ENCODE results near the gene NPC2. TPM values are rescaled to one million over a fixed set of nuclear protein-coding genes. Genes with fewer than 3 reads are reported as not detected.

Gene NPC2
- polyA plus RNA-seq, 10 donors = 86.3 to 129 (median 101) TPM

Other genes starting within 250 kb of the NPC2 start
- gene ABCD4, start 190.4 kb downstream of the NPC2 start, polyA plus RNA-seq (ENCODE audit: insufficient read length in 10 of 10) = 10 to 100 TPM; 37.2 to 81.8 (median 53.8) TPM
- gene VRTN, start 144.8 kb downstream of the NPC2 start, polyA plus RNA-seq (ENCODE audit: insufficient read length in 10 of 10) = under 1 TPM in 3 of 10 donors, not detected in 7; 0.08 to 0.22 (median 0.19) TPM
- gene SYNDIG1L, start 67.1 kb downstream of the NPC2 start, polyA plus RNA-seq (ENCODE audit: insufficient read length in 10 of 10) = under 1 TPM in 3 of 10 donors, not detected in 7; 0.13 to 0.29 (median 0.16) TPM
- gene ISCA2, start 460 bp upstream of the NPC2 start, polyA plus RNA-seq (ENCODE audit: insufficient read length in 10 of 10) = 10 to 100 TPM; 22.7 to 27.8 (median 25.1) TPM
- 10 to 100 TPM in 5 of 10 donors, 1 to 10 TPM in 5; 6.2 to 17.5 (median 10.2) TPM for gene LTBP2, start 118.9 kb upstream of the NPC2 start, polyA plus RNA-seq (ENCODE audit: insufficient read length in 10 of 10)
- gene AREL1, start 219.8 kb upstream of the NPC2 start, polyA plus RNA-seq (ENCODE audit: insufficient read length in 10 of 10) = 10 to 100 TPM; 17.7 to 23.3 (median 20.6) TPM
- gene FCF1, start 219.8 kb upstream of the NPC2 start, polyA plus RNA-seq (ENCODE audit: insufficient read length in 10 of 10) = 10 to 100 TPM; 35.2 to 50.5 (median 40.1) TPM

Data from muscle of back (tissue), 10 donors.